ENCODE measurements around the gene SCYGR6. TPM values are rescaled to one million over a fixed set of nuclear protein-coding genes. Genes with fewer than 3 reads are reported as not detected.

SCYGR6 gene
- total and polyA plus RNA-seq, 2 of the 8 experiments (the other 6 are each of a cell fraction or from before 2014, with no cell fraction given) = not detected

GRCh38 chr2:227724394-227725039 lies at the start of gene SCYGR6 (continued):
- no peak for TF ChIP-seq ATF2 (IDR thresholded peaks at IDR 0.05; ENCODE audit: low read length)
- no peak for TF ChIP-seq GABPA (IDR thresholded peaks at IDR 0.05; ENCODE audit: borderline replicate concordance, insufficient read depth, low read length)
- TF ChIP-seq SAP30 (IDR thresholded peaks at IDR 0.05; ENCODE audit: insufficient read depth, insufficient replicate concordance, low read length) = no peak
- TF ChIP-seq CTCF (IDR thresholded peaks at IDR 0.05; ENCODE audit: control extremely low read depth in 1 of 3, insufficient read depth in 1 of 3, low read depth in 1 of 3, low read length in 3 of 3) = no peak
- no peak for TF ChIP-seq TEAD4 (IDR thresholded peaks at IDR 0.05; ENCODE audit: low read depth, low read length)

All from H1 (cell line).